Activated T-cell treated with anti-CD3 and anti-CD28 coated beads, Interleukin-2, amount 50 U/mL, for 4 hours (primary cell): ENCODE data around the gene TOMT. TPM values are rescaled to one million over a fixed set of nuclear protein-coding genes. Genes with fewer than 3 reads are reported as not detected.

ENCODE experiments used
- ATAC-seq, 2 donors: fragments of 200-7000 bp; cut with Tn5 transposase; one replicate each; pipeline ENCODE4 v1.10.0; 2021
- DNase-seq: peaks from one replicate; pipeline ENCODE4 v3.0.0-alpha.2; 2020
- H3K27me3 Mint-ChIP-seq: one replicate; pipeline ENCODE4 v1.8.0; 2021; ENCODE audit warnings: low read depth, mixed read lengths
- H3K36me3 Mint-ChIP-seq: one replicate; pipeline ENCODE4 v1.8.0; 2022; ENCODE audit warnings: mixed read lengths; ENCODE audit not compliant: insufficient read depth
- H3K4me1 Mint-ChIP-seq: one replicate; pipeline ENCODE4 v1.8.0; 2021; ENCODE audit warnings: low read depth, mixed read lengths
- H3K4me3 Mint-ChIP-seq: one replicate; pipeline ENCODE4 v1.8.0; 2021; ENCODE audit warnings: mild to moderate bottlenecking, moderate library complexity, mixed read lengths
- H3K9me3 Mint-ChIP-seq: one replicate; pipeline ENCODE4 v1.8.0; 2021; ENCODE audit warnings: mixed read lengths
- total RNA-seq, 3 donors: library from RNA; stranded (reverse); gene quantifications; one replicate each; pipeline ENCODE4 v1.2.1, GENCODE V29; 2021

The TOMT gene
- not detected for total RNA-seq

GRCh38 chr11:72105888-72106287 is at the start of gene TOMT:
TOMT (plus strand) TSS chr11:72105924; CDS start chr11:72105952, 28 bp downstream.
- H3K9me3 Mint-ChIP-seq, result no peaks in the 10 kb centered on the region
- H3K36me3 Mint-ChIP-seq, result peaks cover 18% of the 10 kb centered on the region
- DNase-seq (no peak), ATAC-seq (no peak)
- H3K4me1 Mint-ChIP-seq, result peaks cover 37% of the 10 kb centered on the region
- no peak within 1 kb of the TSS for H3K4me3 Mint-ChIP-seq
- no peaks in the 10 kb centered on the region for H3K27me3 Mint-ChIP-seq

- Mint-ChIP-seq H3K27me3 (no peaks in the 10 kb centered on the region), H3K9me3 (no peaks in the 10 kb centered on the region), H3K4me3 (no peak overlapping the region), H3K4me1 (peaks cover 2% of the 10 kb centered on the region), H3K36me3 (peaks cover 4% of the 10 kb centered on the region)
- DNase-seq, result no peak
- ATAC-seq, result no peak
These were observed 47.2 kb upstream of the TOMT start for GRCh38 chr11:72058416-72059034.

GRCh38 chr11:72061739-72062396 is 43.9 kb upstream of the TOMT start:
- ATAC-seq (no peak), DNase-seq (no peak)
- Mint-ChIP-seq H3K4me3 (no peak overlapping the region), H3K9me3 (no peaks in the 10 kb centered on the region), H3K27me3 (no peaks in the 10 kb centered on the region), H3K36me3 (peaks cover 10% of the 10 kb centered on the region), H3K4me1 (peaks cover 2% of the 10 kb centered on the region)

- no peak for DNase-seq
- H3K36me3 Mint-ChIP-seq, result peaks cover 24% of the 10 kb centered on the region
- H3K4me1 Mint-ChIP-seq, result peaks cover 27% of the 10 kb centered on the region
- no peak for ATAC-seq
- no peaks in the 10 kb centered on the region for H3K27me3 Mint-ChIP-seq
- no peaks in the 10 kb centered on the region for H3K9me3 Mint-ChIP-seq
- no peak overlapping the region for H3K4me3 Mint-ChIP-seq
These were observed 38.9 kb upstream of the TOMT start for GRCh38 chr11:72066855-72067254.

GRCh38 chr11:72067266-72067665 is 38.5 kb upstream of the TOMT start:
- no peak for ATAC-seq

GRCh38 chr11:72067676-72068075 is 38.0 kb upstream of the TOMT start:
- Mint-ChIP-seq H3K4me1 (peaks cover 34% of the 10 kb centered on the region), H3K36me3 (peaks cover 22% of the 10 kb centered on the region), H3K4me3 (no peak overlapping the region), H3K27me3 (no peaks in the 10 kb centered on the region), H3K9me3 (no peaks in the 10 kb centered on the region)
- DNase-seq (no peak), ATAC-seq (no peak)

More at GRCh38 chr11:72067266-72067665, 38.5 kb upstream of the TOMT start:
- H3K27me3 Mint-ChIP-seq, result no peaks in the 10 kb centered on the region
- H3K4me3 Mint-ChIP-seq, result no peak overlapping the region
- no peak for DNase-seq
- H3K36me3 Mint-ChIP-seq, result peaks cover 22% of the 10 kb centered on the region
- no peaks in the 10 kb centered on the region for H3K9me3 Mint-ChIP-seq
- peaks cover 31% of the 10 kb centered on the region for H3K4me1 Mint-ChIP-seq

GRCh38 chr11:72069200-72069599 is 36.5 kb upstream of the TOMT start:
- DNase-seq (no peak), ATAC-seq (no peak)
- Mint-ChIP-seq H3K27me3 (no peaks in the 10 kb centered on the region), H3K4me3 (no peak overlapping the region), H3K36me3 (peaks cover 22% of the 10 kb centered on the region), H3K9me3 (no peaks in the 10 kb centered on the region), H3K4me1 (peaks cover 34% of the 10 kb centered on the region)

- DNase-seq (no peak), ATAC-seq (peak; percentile 30 to 32)
- peaks cover 22% of the 10 kb centered on the region for H3K36me3 Mint-ChIP-seq
- no peaks in the 10 kb centered on the region for H3K9me3 Mint-ChIP-seq
- peak overlapping the region; percentile 11 for H3K4me3 Mint-ChIP-seq
- peaks cover 34% of the 10 kb centered on the region for H3K4me1 Mint-ChIP-seq
- no peaks in the 10 kb centered on the region for H3K27me3 Mint-ChIP-seq
These were observed 35.9 kb upstream of the TOMT start for GRCh38 chr11:72069787-72070251.

GRCh38 chr11:72070491-72070890 is 35.2 kb upstream of the TOMT start:
- H3K27me3 Mint-ChIP-seq, result no peaks in the 10 kb centered on the region
- H3K4me1 Mint-ChIP-seq, result peaks cover 36% of the 10 kb centered on the region
- peaks cover 22% of the 10 kb centered on the region for H3K36me3 Mint-ChIP-seq
- no peak for DNase-seq
- no peak overlapping the region for H3K4me3 Mint-ChIP-seq
- ATAC-seq, result no peak
- no peaks in the 10 kb centered on the region for H3K9me3 Mint-ChIP-seq

GRCh38 chr11:72072348-72072747 is 33.4 kb upstream of the TOMT start:
- Mint-ChIP-seq H3K27me3 (no peaks in the 10 kb centered on the region), H3K36me3 (peaks cover 16% of the 10 kb centered on the region), H3K9me3 (no peaks in the 10 kb centered on the region), H3K4me1 (peaks cover 41% of the 10 kb centered on the region), H3K4me3 (no peak overlapping the region)
- DNase-seq, result no peak
- no peak for ATAC-seq

- DNase-seq (no peak), ATAC-seq (no peak)
- Mint-ChIP-seq H3K36me3 (no peaks in the 10 kb centered on the region), H3K27me3 (no peaks in the 10 kb centered on the region), H3K4me3 (no peak overlapping the region), H3K4me1 (peaks cover 39% of the 10 kb centered on the region), H3K9me3 (no peaks in the 10 kb centered on the region)
These were observed 30.6 kb upstream of the TOMT start for GRCh38 chr11:72075109-72075508.

GRCh38 chr11:72075756-72076155 is 30.0 kb upstream of the TOMT start:
- H3K9me3 Mint-ChIP-seq, result no peaks in the 10 kb centered on the region
- DNase-seq (no peak), ATAC-seq (no peak)
- H3K27me3 Mint-ChIP-seq, result no peaks in the 10 kb centered on the region
- H3K36me3 Mint-ChIP-seq, result no peaks in the 10 kb centered on the region
- H3K4me3 Mint-ChIP-seq, result no peak overlapping the region
- H3K4me1 Mint-ChIP-seq, result peaks cover 37% of the 10 kb centered on the region

- Mint-ChIP-seq H3K4me1 (peaks cover 38% of the 10 kb centered on the region), H3K9me3 (no peaks in the 10 kb centered on the region)
These were observed 27.2 kb upstream of the TOMT start for GRCh38 chr11:72078477-72078876.

GRCh38 chr11:72079819-72080325 is 25.9 kb upstream of the TOMT start:
- H3K9me3 Mint-ChIP-seq, result no peaks in the 10 kb centered on the region
- DNase-seq (no peak), ATAC-seq (peak; percentile 42 to 44)
- H3K27me3 Mint-ChIP-seq, result no peaks in the 10 kb centered on the region
- peaks cover 38% of the 10 kb centered on the region for H3K4me1 Mint-ChIP-seq
- H3K4me3 Mint-ChIP-seq, result peak overlapping the region; percentile 92
- no peaks in the 10 kb centered on the region for H3K36me3 Mint-ChIP-seq

More at GRCh38 chr11:72078477-72078876, 27.2 kb upstream of the TOMT start:
- Mint-ChIP-seq H3K27me3 (no peaks in the 10 kb centered on the region), H3K36me3 (no peaks in the 10 kb centered on the region), H3K4me3 (peak overlapping the region; percentile 92)
- ATAC-seq (no peak), DNase-seq (no peak)
